GM19468 (cell line): ENCODE results near the gene CYB5B.
A peak's percentile ranks its signal among the peaks of the same experiment; 100 is the strongest.

Experiments
- ATAC-seq: cut with Tn5 transposase; IDR thresholded peaks from one replicate; pipeline ENCODE4 v1.9.1; 2021; ENCODE audit warnings: mild to moderate bottlenecking, moderate library complexity, moderate number of reproducible peaks; ENCODE audit not compliant: unreplicated experiment; ENCODE audit errors: extremely low read depth

Gene CYB5B, protein sequence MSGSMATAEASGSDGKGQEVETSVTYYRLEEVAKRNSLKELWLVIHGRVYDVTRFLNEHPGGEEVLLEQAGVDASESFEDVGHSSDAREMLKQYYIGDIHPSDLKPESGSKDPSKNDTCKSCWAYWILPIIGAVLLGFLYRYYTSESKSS

DNA sequence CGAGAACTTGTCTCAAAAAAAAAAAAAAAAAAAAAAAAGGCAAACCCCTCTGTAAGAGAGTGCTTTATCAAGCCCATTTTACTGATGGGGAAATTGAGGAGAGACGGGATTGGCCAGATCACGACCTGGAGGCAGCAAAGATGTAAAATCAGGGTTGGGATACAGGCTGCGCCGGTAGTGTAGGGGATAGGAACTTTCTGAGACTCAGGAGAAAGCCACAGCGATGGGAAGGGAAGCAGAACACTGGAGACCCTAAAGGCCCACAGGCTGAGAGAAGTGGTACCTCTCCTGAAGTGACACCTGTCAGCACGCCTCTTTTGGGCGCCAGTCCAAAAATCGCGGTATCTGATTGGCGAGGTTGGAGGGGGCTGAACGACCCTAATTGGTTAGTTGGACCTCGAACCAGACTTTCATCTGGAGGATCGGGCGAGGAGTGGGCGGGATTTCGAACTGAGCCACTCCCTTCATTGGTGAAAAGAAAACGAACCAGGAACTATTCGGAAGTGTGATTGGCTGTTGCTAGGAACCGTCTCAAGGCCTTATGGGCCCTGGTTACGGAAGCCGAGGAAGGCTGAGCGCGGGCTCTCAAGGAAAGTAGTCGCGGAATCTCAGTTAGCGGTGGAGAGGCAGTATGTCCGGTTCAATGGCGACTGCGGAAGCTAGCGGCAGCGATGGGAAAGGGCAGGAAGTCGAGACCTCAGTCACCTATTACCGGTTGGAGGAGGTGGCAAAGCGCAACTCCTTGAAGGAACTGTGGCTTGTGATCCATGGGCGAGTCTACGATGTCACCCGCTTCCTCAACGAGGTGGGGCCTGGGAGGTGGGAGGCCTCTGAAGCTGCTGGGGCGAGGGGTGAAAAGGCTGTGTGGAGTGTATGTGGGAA, at the start of gene CYB5B:
Gene CYB5B, plus strand, starts transcription at position 567 of the 882 bp plus-strand sequence. Its CDS starts 65 bp downstream, at position 632.
- peak; percentile 98 for ATAC-seq

DNA sequence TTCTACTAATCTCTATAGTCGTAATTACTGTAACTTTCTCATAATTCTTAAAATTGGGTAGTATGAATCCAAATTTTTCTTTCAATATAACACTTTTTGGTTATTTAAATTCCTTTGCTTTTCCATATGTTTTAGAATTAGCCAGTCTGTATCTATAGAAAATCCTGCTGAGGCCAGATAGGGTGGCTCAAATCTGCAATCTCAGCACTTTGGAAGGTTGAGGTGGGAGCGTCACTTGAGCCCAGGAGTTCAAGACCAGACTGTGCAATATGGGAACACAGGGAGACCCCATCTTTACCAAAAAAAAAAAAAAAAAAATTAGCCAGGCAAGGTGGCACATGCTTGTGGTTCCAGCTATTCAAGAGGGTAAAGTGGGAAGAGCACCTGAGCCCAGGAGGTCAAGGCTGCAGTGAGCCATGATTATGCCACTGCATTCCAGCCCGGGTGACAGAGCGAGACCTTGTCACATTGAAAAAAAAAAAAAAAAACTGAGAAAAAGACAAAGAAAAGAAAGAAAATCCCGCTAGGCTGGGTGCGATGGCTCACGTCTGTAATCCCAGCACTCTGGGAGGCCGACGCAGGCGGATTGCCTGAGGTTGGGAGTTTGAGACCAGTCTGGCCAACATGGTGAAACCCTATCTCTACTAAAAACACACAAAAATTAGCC, 47.9 kb upstream of the CYB5B start:
- ATAC-seq = no peak

DNA sequence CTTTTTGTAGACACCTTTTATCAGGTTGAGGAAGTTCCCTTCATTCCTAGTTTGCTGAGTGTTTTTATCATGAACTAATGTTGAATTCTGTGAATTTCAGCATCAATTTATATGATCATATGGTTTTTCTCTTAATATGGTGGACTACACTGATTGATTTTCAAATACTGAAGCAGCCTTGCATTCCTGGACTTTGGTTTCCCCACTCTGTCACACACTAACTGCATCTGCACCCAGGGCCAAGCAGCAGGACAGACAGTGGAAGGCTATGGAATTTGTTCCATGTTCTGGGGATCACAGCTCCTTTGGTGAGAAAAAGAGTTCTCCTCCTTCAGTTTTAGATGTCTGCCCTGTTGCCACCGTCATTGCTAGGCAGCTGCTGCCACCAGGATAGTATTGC, 46.4 kb upstream of the CYB5B start:
- no peak for ATAC-seq

DNA sequence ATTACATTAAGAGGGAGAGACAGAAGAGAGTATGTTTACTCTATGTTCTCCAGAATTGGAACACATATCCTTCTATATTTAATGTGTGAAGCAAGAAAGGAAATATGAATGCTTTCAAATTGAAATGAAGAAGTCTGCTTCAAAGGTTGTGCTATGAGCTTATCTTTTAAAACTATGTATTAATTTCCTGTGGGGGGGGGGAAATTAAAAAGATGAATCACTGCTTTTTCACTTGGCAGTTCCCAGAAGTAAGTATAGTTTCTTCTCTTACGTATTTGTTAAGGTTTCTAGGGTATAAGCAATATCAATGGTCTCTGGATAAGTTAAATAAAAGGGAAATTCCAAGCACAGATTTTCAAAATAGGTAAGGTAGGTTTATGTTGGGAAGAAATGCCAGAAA, 45.7 kb upstream of the CYB5B start:
- no peak for ATAC-seq

DNA sequence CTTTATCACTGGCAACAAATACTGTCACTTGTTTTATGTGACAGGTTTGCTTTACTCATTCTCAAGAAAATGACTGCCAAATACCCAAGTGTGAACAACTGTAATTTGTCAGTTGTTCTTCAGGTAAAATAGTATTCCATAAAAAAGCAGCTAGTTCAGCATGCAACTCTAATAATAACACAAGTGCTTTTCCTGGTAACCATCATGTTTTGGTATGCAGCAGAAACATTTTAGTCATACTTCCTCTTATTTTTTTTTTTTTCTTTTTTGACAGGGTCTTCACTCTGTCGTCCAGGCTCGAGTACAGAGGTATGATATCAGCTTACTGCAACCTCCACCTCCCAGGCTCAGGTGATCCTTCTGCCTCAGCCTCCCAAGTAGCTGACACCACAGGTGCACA, 43.2 kb upstream of the CYB5B start:
- no peak for ATAC-seq

DNA sequence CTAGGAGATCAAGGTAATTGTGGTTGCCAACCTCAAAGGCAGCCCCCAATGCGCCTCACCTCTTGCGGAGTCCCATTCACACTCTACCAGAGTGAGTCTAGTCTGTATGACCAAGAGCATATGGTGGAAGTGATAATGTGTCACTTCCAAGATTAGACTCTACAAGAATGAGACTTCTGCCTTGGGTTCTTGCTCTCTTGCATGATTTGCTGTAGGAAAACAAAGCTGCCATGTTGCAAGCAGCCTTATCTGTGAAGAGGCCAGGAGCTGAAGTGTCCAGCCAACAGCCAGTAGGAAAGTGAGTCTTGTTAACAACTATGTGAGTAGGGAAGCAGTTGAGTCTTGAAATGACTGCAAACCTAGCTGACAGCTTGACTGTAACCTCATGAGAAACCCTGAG, 42.0 kb upstream of the CYB5B start:
- no peak for ATAC-seq

DNA sequence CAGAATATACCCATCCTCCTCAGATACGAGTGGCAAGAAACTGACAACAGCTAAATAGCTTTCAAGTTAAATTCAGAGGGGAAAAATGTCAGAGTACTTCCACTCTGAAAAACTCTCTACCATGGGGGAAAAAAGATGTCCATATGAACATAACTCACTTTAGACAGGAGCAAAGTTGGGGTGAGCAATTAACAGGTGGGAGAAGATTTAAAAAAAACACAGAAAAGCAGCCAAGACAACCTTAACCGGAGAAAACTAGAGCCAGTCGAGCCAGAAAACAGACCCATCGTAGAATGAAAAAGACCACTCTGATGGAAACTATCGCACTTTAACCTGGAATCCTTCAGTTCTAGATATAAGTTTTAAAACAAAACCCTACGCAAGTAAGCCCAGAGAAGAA, 39.4 kb upstream of the CYB5B start:
- ATAC-seq = no peak

DNA sequence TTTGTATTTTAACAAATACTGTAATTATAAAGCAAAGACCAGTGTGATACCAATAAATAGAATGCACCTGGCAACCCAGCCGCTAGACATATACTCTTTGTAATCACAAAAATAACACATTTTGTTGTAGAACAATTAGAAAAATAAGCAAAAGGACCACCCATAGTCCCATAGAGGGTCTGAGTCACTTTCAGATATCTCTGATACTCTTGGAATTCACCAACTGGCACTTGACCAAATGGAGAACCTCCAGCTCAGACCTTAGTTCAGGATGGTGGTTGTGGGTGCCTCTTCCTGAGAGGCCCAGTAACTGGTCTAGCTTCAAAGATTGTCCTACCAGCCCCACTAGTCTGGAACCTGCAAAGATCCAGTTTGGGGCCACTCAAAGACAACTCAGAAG, 37.8 kb upstream of the CYB5B start:
- no peak for ATAC-seq

DNA sequence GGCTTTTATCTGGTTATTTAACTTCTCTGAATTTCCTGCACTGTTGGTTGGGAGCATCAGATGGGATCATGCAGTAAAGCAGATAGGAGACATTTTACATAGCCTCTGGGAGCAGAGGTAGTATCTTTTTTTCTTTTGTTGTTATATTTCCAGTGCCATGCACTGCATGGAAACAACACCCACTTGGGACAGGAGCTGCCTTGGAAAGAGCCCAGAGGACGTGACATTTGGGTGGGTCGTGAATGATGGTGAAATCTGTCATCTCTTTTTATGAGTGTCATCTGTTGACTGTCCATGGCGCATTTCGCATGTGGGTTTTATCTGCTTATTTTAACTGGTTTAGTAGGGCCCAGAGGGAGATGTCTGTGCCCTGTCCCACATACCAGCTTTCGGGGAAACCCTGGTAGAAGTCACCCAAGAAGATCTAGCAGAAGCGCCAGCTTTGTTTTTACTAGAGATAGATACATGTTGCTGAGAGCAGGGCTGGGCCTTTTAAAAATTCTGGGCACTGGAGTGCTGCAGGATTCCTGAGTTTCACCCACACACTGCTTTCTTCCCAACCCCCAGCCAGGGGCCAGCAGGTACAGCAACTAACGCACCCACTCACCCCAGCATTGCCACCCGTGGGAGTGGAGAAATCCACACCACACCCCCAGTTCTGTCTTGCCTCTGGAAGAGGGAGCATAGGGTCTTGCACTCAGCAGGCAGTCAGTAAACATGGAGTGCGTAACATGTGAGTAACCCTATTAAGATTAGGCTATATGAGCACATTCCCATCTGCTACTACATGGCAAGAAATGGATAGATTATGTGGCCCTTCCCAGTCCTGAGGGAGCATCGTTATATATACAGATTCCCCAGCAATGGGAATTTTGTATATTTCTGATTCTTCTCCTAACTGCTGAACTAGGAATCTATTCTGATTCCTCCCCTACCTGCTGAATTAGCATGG, 30.2 kb upstream of the CYB5B start:
- no peak for ATAC-seq

DNA sequence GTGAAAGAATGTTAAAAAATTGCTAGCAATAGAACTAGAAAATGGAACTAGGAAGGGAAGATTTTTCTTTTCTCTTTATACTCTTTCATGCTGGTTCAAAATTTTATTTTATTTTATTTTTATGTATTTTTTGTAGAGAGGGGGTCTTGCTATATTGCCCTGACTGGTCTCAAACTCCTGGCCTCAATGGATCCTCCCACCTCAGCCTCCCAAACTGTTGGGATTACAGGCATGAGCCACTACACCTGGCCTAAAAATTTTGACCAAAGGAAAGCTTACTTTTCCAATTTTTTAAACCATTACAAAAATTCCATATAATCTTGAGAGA, 28.6 kb upstream of the CYB5B start:
- no peak for ATAC-seq

DNA sequence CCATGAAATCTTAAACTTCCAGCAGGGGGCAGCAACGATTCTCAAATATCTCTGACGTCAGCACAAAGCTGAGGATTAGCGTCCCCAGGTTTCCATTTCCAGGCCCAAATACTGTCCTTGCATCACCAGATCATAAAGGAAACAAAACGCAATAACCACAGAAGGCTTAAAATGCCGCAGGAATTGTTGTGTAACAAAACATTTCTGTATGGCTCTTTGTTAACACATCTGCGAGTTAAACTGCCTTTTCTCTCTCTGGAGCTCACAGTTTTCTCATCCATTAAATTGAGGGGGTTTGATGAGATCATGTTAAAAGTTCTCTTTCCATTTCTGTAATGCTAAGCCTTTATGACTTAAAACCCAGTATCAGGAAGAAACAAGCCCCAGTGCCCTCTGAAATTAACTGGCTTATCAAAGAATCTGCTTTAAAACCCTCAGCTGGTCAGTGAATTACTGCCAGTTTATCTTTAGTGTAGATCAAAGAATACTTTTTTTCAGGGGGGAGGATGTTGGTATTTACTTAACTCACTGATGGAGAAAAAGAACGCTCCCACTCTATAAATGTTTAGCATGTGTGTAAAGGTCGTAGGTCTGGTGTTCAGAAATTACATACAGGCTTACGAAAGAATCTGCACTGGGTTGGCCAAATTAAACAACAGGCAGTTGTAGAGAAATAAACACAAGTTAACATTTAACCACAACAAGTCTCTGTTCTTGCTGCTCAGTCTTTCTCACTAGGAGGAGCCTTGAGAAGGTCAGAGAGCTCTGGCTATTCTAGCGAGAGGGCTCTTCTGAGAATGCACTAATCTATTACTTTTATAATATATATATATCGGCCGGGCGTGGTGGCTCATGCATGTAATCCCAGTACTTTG, 28.0 kb upstream of the CYB5B start:
- ATAC-seq = peak; percentile 37

DNA sequence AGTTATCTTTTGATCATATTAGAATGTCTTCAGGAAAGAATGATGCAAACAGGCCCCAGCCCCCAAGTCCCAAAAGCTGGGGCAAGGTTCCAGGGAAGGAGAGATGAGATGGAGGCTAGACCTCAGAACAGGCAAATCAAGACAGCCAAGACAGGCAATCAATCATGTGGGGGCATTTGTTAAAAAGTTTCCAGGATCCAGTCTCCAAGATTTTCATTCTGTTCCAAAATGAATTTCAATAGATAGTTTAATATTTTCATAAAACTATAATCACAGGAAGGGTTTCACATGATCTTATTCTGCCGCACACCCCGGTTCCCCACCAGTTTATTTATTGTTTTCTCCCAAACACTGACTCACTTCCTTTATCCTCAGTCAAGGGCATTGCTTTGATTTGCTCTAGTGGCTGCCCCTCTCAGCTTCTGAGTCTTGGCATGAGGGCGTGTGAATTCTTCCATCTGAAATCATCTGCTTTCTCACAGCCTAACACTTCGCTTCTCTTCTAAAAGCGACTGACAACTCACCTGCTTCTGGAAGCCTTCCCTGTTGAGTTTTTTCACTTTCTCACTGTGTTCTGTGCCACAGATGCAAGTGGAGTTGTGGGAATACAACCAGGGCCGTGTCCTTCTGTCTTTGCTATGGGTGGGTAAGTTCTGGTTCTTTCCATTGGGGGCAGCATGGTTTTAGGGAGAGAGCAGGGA, 26.4 kb upstream of the CYB5B start:
- ATAC-seq = no peak

DNA sequence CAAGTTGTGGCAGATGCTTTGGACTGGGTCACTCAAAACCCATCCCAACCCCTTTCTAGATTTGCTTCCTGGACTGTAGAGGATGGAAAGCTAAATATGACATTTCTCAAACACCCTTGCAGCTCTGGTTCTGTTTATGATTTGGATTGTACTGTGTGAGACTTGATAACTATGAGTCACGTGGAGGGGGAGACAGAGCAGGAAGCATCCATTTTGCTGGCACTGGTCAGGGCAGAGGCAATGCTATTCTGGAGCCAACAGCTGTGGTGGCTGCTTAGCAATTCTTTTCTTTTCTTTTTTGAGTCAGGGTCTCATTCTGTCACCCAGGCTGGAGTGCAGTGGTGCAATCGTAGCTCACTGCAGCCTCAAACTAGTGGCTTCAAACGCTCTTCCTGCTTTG, 25.1 kb upstream of the CYB5B start:
- no peak for ATAC-seq

DNA sequence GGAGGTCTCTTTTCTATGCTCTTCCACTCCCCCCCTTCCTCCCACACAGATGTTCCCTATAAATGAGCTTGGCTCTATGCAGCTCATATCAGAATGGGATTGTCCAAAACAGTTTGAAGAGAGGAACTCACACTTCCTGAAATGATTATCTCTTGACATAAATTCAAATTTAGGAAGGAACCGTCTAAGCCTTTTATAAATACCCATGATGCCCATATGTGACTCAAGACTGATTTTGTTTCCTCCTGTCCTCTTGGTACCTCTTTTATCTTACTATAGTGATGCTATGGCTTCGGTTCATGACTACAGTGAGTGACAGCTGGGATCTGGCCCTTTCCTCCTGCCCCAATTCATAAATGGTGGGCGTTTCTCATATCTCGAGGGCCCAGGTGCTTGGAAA, 22.0 kb upstream of the CYB5B start:
- ATAC-seq = no peak

DNA sequence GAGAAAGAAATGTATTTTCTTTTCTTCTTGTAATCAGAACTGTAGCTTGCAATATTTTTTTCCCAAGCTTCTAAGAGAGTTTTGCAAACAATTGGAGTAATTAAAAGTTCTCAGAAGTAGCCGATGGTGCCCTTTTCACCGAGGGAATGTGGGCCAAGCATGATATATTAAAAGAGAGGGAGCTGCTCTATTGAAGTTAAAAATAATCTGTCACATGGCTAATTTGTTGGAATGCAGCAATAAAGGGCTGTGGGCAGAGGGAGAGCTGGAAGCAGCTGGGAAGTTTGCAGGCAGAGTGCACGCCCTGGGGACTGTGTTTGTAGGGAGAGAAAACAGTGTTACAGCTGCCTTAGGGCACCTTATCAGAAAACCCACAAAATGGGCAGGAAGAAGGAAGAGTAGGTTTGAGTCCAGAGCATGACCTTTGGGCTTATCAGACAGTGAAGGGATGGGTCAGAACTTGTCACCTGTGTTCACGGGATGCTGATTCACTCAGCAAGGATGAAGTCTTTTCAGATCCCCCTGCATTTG, 20.1 kb upstream of the CYB5B start:
- ATAC-seq = no peak

DNA sequence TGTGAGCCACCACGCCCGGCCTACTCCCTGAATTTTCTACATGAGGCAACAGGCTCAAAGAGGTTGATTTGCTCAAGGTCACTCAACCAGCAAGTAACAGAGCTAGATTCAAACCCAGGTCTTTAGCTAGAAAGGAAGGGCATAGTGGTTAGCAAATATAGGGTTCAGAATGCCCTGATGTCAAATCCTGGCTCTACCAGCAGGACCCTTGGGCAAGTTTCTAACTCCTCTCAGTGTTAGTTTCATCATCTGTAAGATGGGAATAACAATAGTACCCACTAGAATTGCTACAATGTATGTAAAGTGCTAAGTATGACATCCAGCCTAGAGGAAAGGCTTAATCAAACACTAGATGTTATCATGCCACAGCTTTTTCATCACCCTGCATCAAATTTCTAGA, 19.1 kb upstream of the CYB5B start:
- no peak for ATAC-seq

DNA sequence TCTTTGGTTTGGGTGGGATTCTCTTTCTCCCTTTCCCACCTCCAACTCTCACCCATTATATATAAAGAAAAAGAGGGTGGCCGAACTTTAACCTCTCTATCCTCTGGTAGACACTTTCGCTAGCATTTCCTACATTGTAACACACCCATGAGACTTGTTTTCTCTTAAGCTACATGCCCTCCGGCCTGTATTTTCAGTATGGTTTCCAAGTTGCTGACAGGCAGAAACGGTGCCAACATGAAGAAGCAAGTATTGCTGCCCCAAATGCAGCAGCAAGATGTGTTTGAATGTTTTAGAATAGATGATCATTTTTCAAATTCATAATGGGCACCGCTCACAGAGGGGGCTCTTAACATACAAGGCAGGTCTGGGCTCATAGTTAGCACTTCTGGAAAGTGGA, 18.7 kb upstream of the CYB5B start:
- no peak for ATAC-seq

DNA sequence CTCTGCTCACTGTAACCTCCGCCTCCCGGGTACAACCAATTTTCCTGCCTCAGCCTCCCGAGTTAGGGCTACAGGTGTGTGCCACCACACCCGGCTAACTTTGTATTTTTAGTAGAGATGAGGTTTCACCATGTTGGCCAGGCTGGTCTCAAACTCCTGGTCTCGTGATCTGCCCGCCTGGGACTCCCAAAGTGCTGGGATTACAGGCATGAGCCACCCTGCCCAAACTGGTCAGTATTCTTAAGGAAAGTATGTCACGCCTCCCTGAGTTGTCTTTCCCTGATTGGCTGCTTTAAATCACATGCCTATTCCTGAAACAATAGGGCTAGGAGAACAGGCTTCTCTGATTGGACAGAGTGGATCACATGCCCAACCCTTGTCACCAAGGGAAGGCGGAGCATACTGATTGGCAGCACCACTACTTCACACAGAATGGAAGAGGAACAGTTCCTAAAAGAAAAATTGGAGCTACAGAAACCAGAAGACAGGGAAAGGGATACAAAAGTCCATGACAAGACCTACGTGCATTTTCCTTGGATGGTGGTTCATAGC, 17.6 kb upstream of the CYB5B start:
- no peak for ATAC-seq
